Neural crest cell (in vitro differentiated cells): ENCODE results near the gene SUCLG2. TPM values are rescaled to one million over a fixed set of nuclear protein-coding genes. Genes with fewer than 3 reads are reported as not detected.

Experiments
- DNase-seq: peaks from one replicate; pipeline ENCODE4 v3.0.0; 2021; ENCODE audit warnings: low read depth, mixed read lengths, low spot score
- H3K27ac Mint-ChIP-seq: one replicate; pipeline ENCODE4 v1.8.0; 2021; ENCODE audit warnings: mild to moderate bottlenecking, mixed read lengths; ENCODE audit not compliant: unreplicated experiment
- H3K27me3 Mint-ChIP-seq: 2 replicates; pipeline ENCODE4 v1.8.0; 2021; ENCODE audit warnings: low read depth, mild to moderate bottlenecking, mixed read lengths
- H3K36me3 Mint-ChIP-seq: 2 replicates; pipeline ENCODE4 v1.8.0; 2021; ENCODE audit warnings: low read depth, mild to moderate bottlenecking, mixed read lengths
- H3K4me1 Mint-ChIP-seq: 2 replicates; pipeline ENCODE4 v1.8.0; 2021; ENCODE audit warnings: mixed read lengths
- H3K4me3 Mint-ChIP-seq: one replicate; pipeline ENCODE4 v1.8.0; 2021; ENCODE audit warnings: mild to moderate bottlenecking, mixed read lengths
- H3K9me3 Mint-ChIP-seq: 2 replicates; pipeline ENCODE4 v1.8.0; 2021; ENCODE audit warnings: mixed read lengths
- total RNA-seq: library from RNA; stranded (reverse); gene quantifications from 2 replicates; pipeline ENCODE4 v1.2.1, GENCODE V29; 2021
- TF ChIP-seq, protein P1 (sequence below): fragments of 200-600 bp; sonication (generic); conservative IDR thresholded peaks from 2 replicates; pipeline ENCODE4 v1.5.0; 2021; ENCODE audit warnings: antibody characterized with exemption, mild to moderate bottlenecking

Gene SUCLG2
- total RNA-seq, 1 donor from 2014 or later: 36.4 TPM

DNA sequence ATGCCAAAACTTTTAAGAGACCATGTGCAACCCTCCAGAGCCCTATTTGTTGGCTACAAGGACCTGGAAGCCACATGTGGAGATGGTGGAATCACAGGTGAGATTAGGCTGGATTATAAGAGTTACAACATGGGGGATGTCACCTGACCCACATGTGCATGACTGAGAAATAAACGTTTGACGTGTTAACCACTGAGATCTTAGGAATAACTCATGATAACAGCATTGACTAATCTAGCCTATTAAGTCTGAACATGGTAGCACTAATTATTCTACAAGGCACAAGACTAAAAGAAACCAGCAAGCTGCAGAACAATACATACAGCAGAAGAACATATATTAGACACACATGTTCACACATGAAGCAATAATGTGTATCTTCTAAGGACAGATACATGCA lies 38.4 kb downstream of the SUCLG2 start:
- H3K27ac Mint-ChIP-seq: no peak overlapping the region
- H3K4me1 Mint-ChIP-seq: peaks cover 5% of the 10 kb centered on the region
- no peak overlapping the region for H3K4me3 Mint-ChIP-seq
- DNase-seq: no peak
- no peaks in the 10 kb centered on the region for H3K27me3 Mint-ChIP-seq
- peaks cover 12% of the 10 kb centered on the region for H3K36me3 Mint-ChIP-seq
- TF ChIP-seq, protein P1, sequence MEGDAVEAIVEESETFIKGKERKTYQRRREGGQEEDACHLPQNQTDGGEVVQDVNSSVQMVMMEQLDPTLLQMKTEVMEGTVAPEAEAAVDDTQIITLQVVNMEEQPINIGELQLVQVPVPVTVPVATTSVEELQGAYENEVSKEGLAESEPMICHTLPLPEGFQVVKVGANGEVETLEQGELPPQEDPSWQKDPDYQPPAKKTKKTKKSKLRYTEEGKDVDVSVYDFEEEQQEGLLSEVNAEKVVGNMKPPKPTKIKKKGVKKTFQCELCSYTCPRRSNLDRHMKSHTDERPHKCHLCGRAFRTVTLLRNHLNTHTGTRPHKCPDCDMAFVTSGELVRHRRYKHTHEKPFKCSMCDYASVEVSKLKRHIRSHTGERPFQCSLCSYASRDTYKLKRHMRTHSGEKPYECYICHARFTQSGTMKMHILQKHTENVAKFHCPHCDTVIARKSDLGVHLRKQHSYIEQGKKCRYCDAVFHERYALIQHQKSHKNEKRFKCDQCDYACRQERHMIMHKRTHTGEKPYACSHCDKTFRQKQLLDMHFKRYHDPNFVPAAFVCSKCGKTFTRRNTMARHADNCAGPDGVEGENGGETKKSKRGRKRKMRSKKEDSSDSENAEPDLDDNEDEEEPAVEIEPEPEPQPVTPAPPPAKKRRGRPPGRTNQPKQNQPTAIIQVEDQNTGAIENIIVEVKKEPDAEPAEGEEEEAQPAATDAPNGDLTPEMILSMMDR: no peak
- H3K9me3 Mint-ChIP-seq: no peaks in the 10 kb centered on the region

DNA sequence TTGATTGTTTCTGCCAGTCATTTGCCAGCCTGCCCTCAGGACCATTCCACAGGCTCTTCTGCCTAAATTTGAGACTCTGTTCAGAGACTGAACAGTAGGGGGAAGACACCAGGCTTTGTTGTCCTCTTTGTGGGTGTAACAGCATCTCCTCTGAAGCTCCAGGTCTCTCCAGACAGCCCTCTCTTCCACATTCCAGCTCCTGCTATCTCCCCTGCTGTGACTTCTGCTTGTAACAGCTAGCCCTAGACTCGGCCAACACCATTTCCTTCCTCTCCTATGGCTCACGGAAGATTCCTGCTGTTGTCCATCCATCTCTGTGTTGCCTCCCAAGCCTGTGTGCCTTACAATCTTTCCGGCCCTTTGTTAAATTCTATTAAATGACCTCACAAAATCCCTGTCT lies 40.2 kb downstream of the SUCLG2 start:
- Mint-ChIP-seq H3K36me3 (peaks cover 18% of the 10 kb centered on the region), H3K9me3 (no peaks in the 10 kb centered on the region), H3K27me3 (no peaks in the 10 kb centered on the region), H3K4me1 (no peaks in the 10 kb centered on the region), H3K27ac (no peak overlapping the region), H3K4me3 (no peak overlapping the region)
- TF ChIP-seq, protein P1: no peak
- DNase-seq: no peak

DNA sequence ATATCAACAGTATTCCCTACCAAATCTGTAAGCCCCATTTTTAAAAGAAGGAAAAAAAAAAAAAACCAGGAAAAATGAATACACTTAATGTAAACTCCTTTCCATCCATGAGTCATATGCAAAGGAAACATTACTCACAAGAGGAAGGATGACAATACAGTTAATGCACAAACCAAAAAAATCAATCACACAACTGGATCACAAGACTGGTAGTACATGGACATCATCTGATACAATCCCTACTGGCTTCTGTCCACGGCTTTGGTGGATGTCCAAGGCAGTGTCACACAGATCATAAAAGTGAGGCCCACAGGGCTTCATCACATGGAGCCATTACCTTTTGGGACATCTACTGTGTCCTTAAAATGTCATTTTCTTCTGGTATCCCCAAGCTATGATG lies 44.0 kb downstream of the SUCLG2 start:
- Mint-ChIP-seq H3K4me3 (no peak overlapping the region), H3K36me3 (peaks cover 24% of the 10 kb centered on the region), H3K27me3 (no peaks in the 10 kb centered on the region), H3K9me3 (no peaks in the 10 kb centered on the region), H3K4me1 (no peaks in the 10 kb centered on the region), H3K27ac (no peak overlapping the region)
- no peak for DNase-seq
- TF ChIP-seq, protein P1: no peak

DNA sequence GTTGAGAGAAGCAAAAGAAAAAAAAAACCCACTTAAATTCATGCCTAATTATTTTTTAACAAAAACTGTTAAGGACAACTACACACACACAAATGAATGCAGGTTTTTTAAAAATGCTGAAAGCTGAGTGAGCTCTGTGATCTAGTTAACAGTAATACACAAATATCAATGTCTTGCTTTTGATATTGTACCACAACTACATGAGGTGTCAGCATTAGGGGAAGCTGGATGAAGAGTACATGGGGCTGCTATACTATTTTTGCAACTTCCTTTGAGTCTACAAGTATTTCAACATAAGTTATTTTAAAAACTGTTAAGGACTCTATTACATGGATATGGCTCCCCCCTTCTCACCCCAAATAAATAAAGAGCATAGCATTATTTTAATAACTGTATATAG lies 44.7 kb downstream of the SUCLG2 start:
- TF ChIP-seq, protein P1: no peak
- Mint-ChIP-seq H3K9me3 (no peaks in the 10 kb centered on the region), H3K27me3 (no peaks in the 10 kb centered on the region), H3K36me3 (peaks cover 31% of the 10 kb centered on the region), H3K4me3 (no peak overlapping the region), H3K27ac (no peak overlapping the region), H3K4me1 (no peaks in the 10 kb centered on the region)
- no peak for DNase-seq

DNA sequence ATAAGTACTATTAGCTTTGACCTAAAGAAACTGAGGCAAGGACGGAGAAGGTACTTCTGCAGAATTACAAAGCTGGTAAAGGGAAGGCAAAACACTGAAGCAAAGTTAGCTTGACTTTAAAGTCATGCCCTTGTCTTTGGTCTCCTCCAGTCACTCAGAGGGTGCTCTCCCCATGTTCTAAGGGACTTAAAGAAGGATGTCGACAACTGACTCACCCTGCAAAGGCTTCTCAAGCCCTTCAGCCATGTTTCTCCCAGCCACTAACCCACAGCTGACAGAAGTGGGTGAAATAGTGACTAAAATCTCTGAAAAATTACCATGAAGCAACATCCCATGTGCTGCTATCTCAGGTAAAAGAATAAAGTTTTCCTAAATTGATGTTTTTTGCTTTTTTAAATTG lies 46.4 kb downstream of the SUCLG2 start:
- no peak for DNase-seq
- Mint-ChIP-seq H3K27ac (no peak overlapping the region), H3K36me3 (peaks cover 26% of the 10 kb centered on the region), H3K4me3 (no peak overlapping the region), H3K9me3 (no peaks in the 10 kb centered on the region), H3K4me1 (no peaks in the 10 kb centered on the region), H3K27me3 (no peaks in the 10 kb centered on the region)
- TF ChIP-seq, protein P1: no peak

DNA sequence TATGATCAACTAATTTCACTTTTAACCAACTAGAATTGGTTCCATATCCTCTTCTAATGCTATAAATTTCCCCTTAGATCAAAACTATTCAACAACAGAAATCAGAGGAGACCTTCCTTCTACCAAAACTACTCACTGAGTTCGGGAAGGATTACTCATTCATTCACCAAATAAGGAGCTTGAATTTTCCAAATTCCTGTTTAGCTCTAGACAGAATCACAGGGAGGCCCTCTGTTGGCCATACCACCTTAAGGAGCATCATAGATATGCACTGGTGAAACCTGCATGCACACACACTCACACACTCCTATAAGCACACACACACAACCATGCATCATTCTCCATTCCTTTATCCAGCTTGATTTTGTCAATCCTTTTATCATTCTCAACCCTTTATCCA lies 49.0 kb downstream of the SUCLG2 start:
- no peaks in the 10 kb centered on the region for H3K27me3 Mint-ChIP-seq
- peaks cover 4% of the 10 kb centered on the region for H3K4me1 Mint-ChIP-seq
- H3K27ac Mint-ChIP-seq: no peak overlapping the region
- H3K4me3 Mint-ChIP-seq: no peak overlapping the region
- DNase-seq: no peak
- no peaks in the 10 kb centered on the region for H3K9me3 Mint-ChIP-seq
- peaks cover 24% of the 10 kb centered on the region for H3K36me3 Mint-ChIP-seq
- TF ChIP-seq, protein P1: no peak
